Calu3 (cell line): ENCODE results near the gene NDUFB7. TPM values are rescaled to one million over a fixed set of nuclear protein-coding genes. Genes with fewer than 3 reads are reported as not detected.
"Not testable (repeated sequence)": the region's sequence is repeated elsewhere in the genome, so short reads cannot be mapped to it uniquely, and the experiment has no call there.

Experiments used
- BruUV-seq: library from RNA; stranded (reverse); fragments of 400-500 nt; replicated peaks from 2 replicates; lab custom pipeline; 2021; lab: Mats Ljungman, UMichigan
- CTCF ChIA-PET: fragments of 300-600 bp; sonication (Branson Sonifier 250); formaldehyde crosslinking; loops from one replicate; lab custom pipeline; 2022; ENCODE audit warnings: antibody characterized with exemption; lab: Charles Lee
- DNase-seq: peaks from one replicate; pipeline ENCODE4 v3.0.0; 2022
- H3K27ac Mint-ChIP-seq: one replicate; pipeline ENCODE4 v1.8.0; 2022; ENCODE audit warnings: mixed read lengths; ENCODE audit not compliant: unreplicated experiment
- H3K27me3 Mint-ChIP-seq: one replicate; pipeline ENCODE4 v1.8.0; 2022; ENCODE audit warnings: mixed read lengths; ENCODE audit not compliant: unreplicated experiment
- H3K36me3 Mint-ChIP-seq: one replicate; pipeline ENCODE4 v1.8.0; 2022; ENCODE audit warnings: mild to moderate bottlenecking, moderate library complexity, mixed read lengths; ENCODE audit not compliant: insufficient read depth, unreplicated experiment
- H3K4me1 Mint-ChIP-seq: one replicate; pipeline ENCODE4 v1.8.0; 2022; ENCODE audit warnings: mild to moderate bottlenecking, low read depth, mixed read lengths; ENCODE audit not compliant: unreplicated experiment
- H3K4me3 Mint-ChIP-seq: one replicate; pipeline ENCODE4 v1.8.0; 2022; ENCODE audit warnings: mild to moderate bottlenecking, low read depth, moderate library complexity, mixed read lengths; ENCODE audit not compliant: unreplicated experiment
- H3K9me3 Mint-ChIP-seq: one replicate; pipeline ENCODE4 v1.8.0; 2022; ENCODE audit warnings: low read depth, mixed read lengths; ENCODE audit not compliant: unreplicated experiment
- CTCF ChIP-seq: fragments of 200-600 bp; IDR thresholded peaks from one replicate; pipeline ENCODE4 v1.8.0; 2022; ENCODE audit warnings: antibody characterized with exemption; ENCODE audit not compliant: unreplicated experiment
- intact Hi-C: fragments of 100-400 bp; cut with micrococcal nuclease; formaldehyde crosslinking; loops from one replicate; pipeline ENCODE4 v1.10.0; 2022; ENCODE audit not compliant: unreplicated experiment
- total RNA-seq: library from RNA; stranded (reverse); gene quantifications from 2 replicates; pipeline ENCODE4 v1.2.3, GENCODE V29; 2022

The NDUFB7 gene
- total RNA-seq, 1 experiment from 2014 or later: 107 TPM

- no peaks in the 10 kb centered on the region for H3K27me3 Mint-ChIP-seq
- H3K36me3 Mint-ChIP-seq: peaks cover 4% of the 10 kb centered on the region
- H3K27ac Mint-ChIP-seq: no peak overlapping the region
- no peaks in the 10 kb centered on the region for H3K9me3 Mint-ChIP-seq
- no peak overlapping the region for H3K4me3 Mint-ChIP-seq
- no peak for TF ChIP-seq CTCF
- BruUV-seq: no TSS peak
- no peak for DNase-seq
- intact Hi-C loops: no loop called here
- CTCF ChIA-PET: no interaction called here
- peaks cover 17% of the 10 kb centered on the region for H3K4me1 Mint-ChIP-seq
These were observed 18.6 kb downstream of the NDUFB7 start for GRCh38 chr19:14553042-14553938.

GRCh38 chr19:14552006-14552360 lies 19.9 kb downstream of the NDUFB7 start:
- H3K27ac Mint-ChIP-seq, H3K36me3 Mint-ChIP-seq, BruUV-seq, intact Hi-C loops, H3K9me3 Mint-ChIP-seq, H3K4me3 Mint-ChIP-seq, DNase-seq, H3K27me3 Mint-ChIP-seq: not testable (repeated sequence)
- CTCF ChIA-PET: interaction anchor here (0.6 kb wide), 1 partner anchor 44 kb away, joined by 4 read pairs; no protein-coding TSS in a partner anchor
- peaks cover 17% of the 10 kb centered on the region for H3K4me1 Mint-ChIP-seq

- BruUV-seq, H3K27me3 Mint-ChIP-seq, H3K9me3 Mint-ChIP-seq, H3K27ac Mint-ChIP-seq, H3K4me3 Mint-ChIP-seq, H3K36me3 Mint-ChIP-seq, intact Hi-C loops: not testable (repeated sequence)
- H3K4me1 Mint-ChIP-seq: peaks cover 17% of the 10 kb centered on the region
- CTCF ChIA-PET: interaction anchor here (0.6 to 1.2 kb wide), 2 partner anchors 43 to 45 kb away, joined by 4 to 5 read pairs; no protein-coding TSS in a partner anchor
- DNase-seq: peak; percentile 47
These were observed 20.5 kb downstream of the NDUFB7 start for GRCh38 chr19:14551134-14552005.

GRCh38 chr19:14550201-14550754 lies 21.6 kb downstream of the NDUFB7 start:
- Mint-ChIP-seq H3K9me3 (no peaks in the 10 kb centered on the region), H3K4me1 (peaks cover 17% of the 10 kb centered on the region), H3K27ac (no peak overlapping the region), H3K36me3 (peaks cover 4% of the 10 kb centered on the region), H3K27me3 (no peaks in the 10 kb centered on the region), H3K4me3 (no peak overlapping the region)
- no peak for TF ChIP-seq CTCF
- DNase-seq: peak; percentile 49
- BruUV-seq: no TSS peak
- CTCF ChIA-PET: interaction anchor here (1.2 kb wide), 1 partner anchor 44 kb away, joined by 5 read pairs; no protein-coding TSS in a partner anchor
- intact Hi-C loops: no loop called here

GRCh38 chr19:14545716-14546082 lies 26.2 kb downstream of the NDUFB7 start:
- CTCF ChIA-PET: no interaction called here

More at GRCh38 chr19:14545716-14546082, 26.2 kb downstream of the NDUFB7 start:
- intact Hi-C loops: no loop called here
- Mint-ChIP-seq H3K4me3 (no peak overlapping the region), H3K27ac (no peak overlapping the region), H3K36me3 (peaks cover 4% of the 10 kb centered on the region), H3K4me1 (peaks cover 12% of the 10 kb centered on the region), H3K9me3 (no peaks in the 10 kb centered on the region), H3K27me3 (no peaks in the 10 kb centered on the region)
- no peak for TF ChIP-seq CTCF
- BruUV-seq: no TSS peak
- no peak for DNase-seq
